ENCODE measurements around the gene SERPINA4. TPM values are rescaled to one million over a fixed set of nuclear protein-coding genes. Genes with fewer than 3 reads are reported as not detected.

The SERPINA4 gene
- total RNA-seq, 1 donor from 2014 or later = not detected

DNA sequence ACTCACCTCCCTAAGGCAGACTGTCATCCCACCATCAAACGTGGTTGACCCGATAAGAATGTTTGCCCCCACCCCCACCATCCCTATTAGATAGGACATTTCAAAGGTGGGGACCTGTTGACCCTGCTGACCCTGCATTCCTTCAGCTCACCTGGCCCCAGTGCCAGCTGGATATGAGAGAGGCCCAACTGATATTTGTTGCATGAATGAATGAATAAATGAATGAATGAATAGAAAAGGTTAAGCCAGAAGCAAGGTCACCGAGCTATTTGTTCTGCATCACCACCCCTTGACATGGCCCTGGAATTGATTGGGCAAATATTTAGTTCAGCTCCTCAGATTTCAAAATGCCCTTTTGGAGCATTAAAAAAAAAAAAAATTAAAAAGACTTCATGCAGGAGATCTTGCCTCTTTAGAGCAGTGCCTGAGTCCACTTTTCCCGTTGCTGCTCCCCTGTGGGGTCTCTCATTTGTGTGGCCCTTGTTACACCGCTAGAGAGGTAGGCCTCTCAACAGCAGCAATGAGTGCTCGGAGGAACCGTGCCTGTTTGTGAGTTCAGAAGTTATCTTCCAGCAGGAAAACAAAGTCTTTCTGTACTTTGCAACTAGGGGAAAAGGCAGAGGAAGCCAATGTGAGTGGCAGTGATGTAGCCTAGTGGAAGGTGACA lies 11.5 kb downstream of the SERPINA4 start:
- Histone ChIP-seq H3K79me2 (ENCODE audit: insufficient read depth, low read length) (no peaks in the 10 kb centered on the region), H3K4me3 (ENCODE audit: insufficient read depth, low read depth, low read length) (no peak overlapping the region), H3K9me3 (ENCODE audit: insufficient read depth, low read depth, low read length) (no peaks in the 10 kb centered on the region), H3K27me3 (ENCODE audit: insufficient read depth, low read length) (no peaks in the 10 kb centered on the region), H3K36me3 (ENCODE audit: insufficient read depth, low read length) (no peaks in the 10 kb centered on the region), H3K4me2 (ENCODE audit: low read length) (no peak overlapping the region), H3K27ac (ENCODE audit: low read depth, low read length) (no peak overlapping the region), H4K20me1 (ENCODE audit: insufficient read depth, low read length) (no peaks in the 10 kb centered on the region), H2AFZ (ENCODE audit: low read depth, low read length) (no peak overlapping the region), H3K4me1 (ENCODE audit: insufficient read depth, low read length) (peaks cover 19% of the 10 kb centered on the region), H3K9ac (ENCODE audit: low read length) (no peak overlapping the region)
- no peak for FAIRE-seq
- Mint-ChIP-seq H3K4me3 (ENCODE audit: unreplicated experiment) (no peak overlapping the region), H3K27me3 (ENCODE audit: low read depth, unreplicated experiment) (peaks cover 13% of the 10 kb centered on the region), H3K36me3 (ENCODE audit: low read depth, unreplicated experiment) (no peaks in the 10 kb centered on the region), H3K27ac (ENCODE audit: unreplicated experiment) (no peak overlapping the region), H3K9me3 (ENCODE audit: unreplicated experiment) (no peaks in the 10 kb centered on the region), H3K4me1 (ENCODE audit: low read depth, unreplicated experiment) (no peaks in the 10 kb centered on the region)
- DNase-seq (ENCODE audit: low read depth) = no peak
- TF ChIP-seq EZH2 (IDR thresholded peaks at IDR 0.05; ENCODE audit: insufficient read depth, low read length) = no peak
- TF ChIP-seq, protein P1, sequence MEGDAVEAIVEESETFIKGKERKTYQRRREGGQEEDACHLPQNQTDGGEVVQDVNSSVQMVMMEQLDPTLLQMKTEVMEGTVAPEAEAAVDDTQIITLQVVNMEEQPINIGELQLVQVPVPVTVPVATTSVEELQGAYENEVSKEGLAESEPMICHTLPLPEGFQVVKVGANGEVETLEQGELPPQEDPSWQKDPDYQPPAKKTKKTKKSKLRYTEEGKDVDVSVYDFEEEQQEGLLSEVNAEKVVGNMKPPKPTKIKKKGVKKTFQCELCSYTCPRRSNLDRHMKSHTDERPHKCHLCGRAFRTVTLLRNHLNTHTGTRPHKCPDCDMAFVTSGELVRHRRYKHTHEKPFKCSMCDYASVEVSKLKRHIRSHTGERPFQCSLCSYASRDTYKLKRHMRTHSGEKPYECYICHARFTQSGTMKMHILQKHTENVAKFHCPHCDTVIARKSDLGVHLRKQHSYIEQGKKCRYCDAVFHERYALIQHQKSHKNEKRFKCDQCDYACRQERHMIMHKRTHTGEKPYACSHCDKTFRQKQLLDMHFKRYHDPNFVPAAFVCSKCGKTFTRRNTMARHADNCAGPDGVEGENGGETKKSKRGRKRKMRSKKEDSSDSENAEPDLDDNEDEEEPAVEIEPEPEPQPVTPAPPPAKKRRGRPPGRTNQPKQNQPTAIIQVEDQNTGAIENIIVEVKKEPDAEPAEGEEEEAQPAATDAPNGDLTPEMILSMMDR (IDR thresholded peaks at IDR 0.05; ENCODE audit: insufficient read depth, low read depth, low read length) = no peak

DNA sequence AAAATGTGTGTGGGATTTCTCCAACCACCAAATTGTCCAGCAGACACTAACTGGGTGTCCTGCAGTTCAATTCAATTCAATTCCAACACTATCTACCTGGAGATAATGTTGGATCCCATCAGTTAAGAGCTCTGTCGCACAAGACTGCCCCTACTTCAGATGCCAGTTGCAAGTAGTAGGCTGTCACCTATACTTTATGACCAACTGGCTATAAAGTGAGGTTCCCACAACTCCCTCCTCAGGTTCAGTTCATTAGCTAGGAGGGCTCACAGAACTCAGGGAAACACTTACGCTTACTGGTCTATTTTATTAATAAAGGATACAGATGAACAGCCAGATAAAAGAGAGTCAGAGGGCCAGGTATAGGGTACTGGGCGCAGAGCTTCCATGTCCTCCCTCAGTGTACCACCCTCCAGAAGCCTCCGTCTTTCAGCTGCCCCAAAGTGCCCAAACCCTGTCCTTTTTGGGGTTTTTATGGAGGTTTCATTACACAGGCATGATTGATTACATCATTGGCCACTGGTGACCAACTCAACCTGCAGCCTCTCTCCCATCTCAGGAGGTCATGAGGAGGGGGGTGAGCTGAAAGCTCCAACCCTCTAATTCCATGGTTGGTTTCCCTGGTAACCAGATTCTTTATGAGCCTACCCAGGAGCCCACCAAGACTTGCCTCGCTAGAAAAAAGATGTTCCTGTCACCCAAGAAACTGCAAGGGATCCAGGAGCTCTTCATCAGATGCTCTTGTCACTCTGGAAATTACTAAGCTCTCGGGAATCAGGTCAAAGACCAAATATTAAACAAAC lies 12.4 kb downstream of the SERPINA4 start:
- no peak overlapping the region for H3K27ac ChIP-seq (ENCODE audit: low read depth, low read length)
- no peaks in the 10 kb centered on the region for H3K9me3 Mint-ChIP-seq (ENCODE audit: unreplicated experiment)
- H3K27me3 Mint-ChIP-seq (ENCODE audit: low read depth, unreplicated experiment) = peaks cover 12% of the 10 kb centered on the region
- no peaks in the 10 kb centered on the region for H3K4me1 Mint-ChIP-seq (ENCODE audit: low read depth, unreplicated experiment)
- no peak overlapping the region for H3K4me2 ChIP-seq (ENCODE audit: low read length)
- H3K36me3 Mint-ChIP-seq (ENCODE audit: low read depth, unreplicated experiment) = no peaks in the 10 kb centered on the region
- no peak overlapping the region for H2AFZ ChIP-seq (ENCODE audit: low read depth, low read length)
- no peaks in the 10 kb centered on the region for H4K20me1 ChIP-seq (ENCODE audit: insufficient read depth, low read length)
- no peaks in the 10 kb centered on the region for H3K27me3 ChIP-seq (ENCODE audit: insufficient read depth, low read length)
- H3K9me3 ChIP-seq (ENCODE audit: insufficient read depth, low read depth, low read length) = no peaks in the 10 kb centered on the region
- no peaks in the 10 kb centered on the region for H3K79me2 ChIP-seq (ENCODE audit: insufficient read depth, low read length)
- H3K9ac ChIP-seq (ENCODE audit: low read length) = no peak overlapping the region
- no peaks in the 10 kb centered on the region for H3K36me3 ChIP-seq (ENCODE audit: insufficient read depth, low read length)
- TF ChIP-seq EZH2 (IDR thresholded peaks at IDR 0.05; ENCODE audit: insufficient read depth, low read length) = no peak
- TF ChIP-seq, protein P1 (IDR thresholded peaks at IDR 0.05; ENCODE audit: insufficient read depth, low read depth, low read length) = no peak
- DNase-seq (ENCODE audit: low read depth) (no peak), FAIRE-seq (no peak)
- H3K4me1 ChIP-seq (ENCODE audit: insufficient read depth, low read length) = peaks cover 19% of the 10 kb centered on the region
- H3K27ac Mint-ChIP-seq (ENCODE audit: unreplicated experiment) = no peak overlapping the region
- no peak overlapping the region for H3K4me3 ChIP-seq (ENCODE audit: insufficient read depth, low read depth, low read length)
- no peak overlapping the region for H3K4me3 Mint-ChIP-seq (ENCODE audit: unreplicated experiment)

DNA sequence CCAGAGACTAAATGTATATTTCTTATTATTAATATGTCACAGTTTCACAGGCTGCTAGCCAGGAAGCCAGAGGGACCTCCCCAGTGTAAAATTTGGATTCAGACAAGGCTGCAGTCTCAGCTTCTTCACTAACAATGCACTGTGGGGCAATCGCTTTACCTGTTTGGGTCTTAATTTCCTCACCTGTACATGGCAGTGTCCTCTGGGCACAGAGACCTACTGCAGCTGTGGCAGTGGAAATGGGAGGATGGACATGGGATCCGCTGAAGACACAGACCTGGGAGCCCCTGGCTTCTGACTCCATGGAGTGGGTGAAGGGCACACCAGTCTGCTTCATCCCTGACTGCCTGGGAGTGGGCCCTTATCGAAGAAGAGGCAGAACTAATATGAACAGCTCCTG lies 13.1 kb downstream of the SERPINA4 start:
- Histone ChIP-seq H4K20me1 (ENCODE audit: insufficient read depth, low read length) (no peaks in the 10 kb centered on the region), H3K9ac (ENCODE audit: low read length) (no peak overlapping the region), H3K79me2 (ENCODE audit: insufficient read depth, low read length) (no peaks in the 10 kb centered on the region), H3K36me3 (ENCODE audit: insufficient read depth, low read length) (no peaks in the 10 kb centered on the region), H3K27me3 (ENCODE audit: insufficient read depth, low read length) (no peaks in the 10 kb centered on the region), H3K9me3 (ENCODE audit: insufficient read depth, low read depth, low read length) (no peaks in the 10 kb centered on the region), H3K27ac (ENCODE audit: low read depth, low read length) (no peak overlapping the region), H3K4me1 (ENCODE audit: insufficient read depth, low read length) (peaks cover 19% of the 10 kb centered on the region), H3K4me3 (ENCODE audit: insufficient read depth, low read depth, low read length) (no peak overlapping the region), H2AFZ (ENCODE audit: low read depth, low read length) (no peak overlapping the region), H3K4me2 (ENCODE audit: low read length) (no peak overlapping the region)
- Mint-ChIP-seq H3K4me1 (ENCODE audit: low read depth, unreplicated experiment) (no peaks in the 10 kb centered on the region), H3K36me3 (ENCODE audit: low read depth, unreplicated experiment) (no peaks in the 10 kb centered on the region), H3K4me3 (ENCODE audit: unreplicated experiment) (no peak overlapping the region), H3K27ac (ENCODE audit: unreplicated experiment) (no peak overlapping the region), H3K9me3 (ENCODE audit: unreplicated experiment) (no peaks in the 10 kb centered on the region), H3K27me3 (ENCODE audit: low read depth, unreplicated experiment) (peaks cover 16% of the 10 kb centered on the region)
- DNase-seq (ENCODE audit: low read depth) (no peak), FAIRE-seq (no peak)
- TF ChIP-seq, protein P1 (IDR thresholded peaks at IDR 0.05; ENCODE audit: insufficient read depth, low read depth, low read length) = no peak
- TF ChIP-seq EZH2 (IDR thresholded peaks at IDR 0.05; ENCODE audit: insufficient read depth, low read length) = no peak

All from astrocyte (in vitro differentiated cells and primary cell).